H1 (cell line): ENCODE measurements around the gene LDLRAD4. TPM values are rescaled to one million over a fixed set of nuclear protein-coding genes. Genes with fewer than 3 reads are reported as not detected.

Source experiments
- CTCF ChIA-PET: fragments of 300-600 bp; sonication (Branson Sonifier 250); formaldehyde crosslinking; loops from one replicate; lab custom pipeline; 2021; ENCODE audit not compliant: partially characterized antibody; lab: Charles Lee
- POLR2A ChIA-PET: fragments of 300-600 bp; sonication (Branson Sonifier 250); formaldehyde crosslinking; loops from one replicate; lab custom pipeline; 2021; ENCODE audit warnings: inconsistent platforms; ENCODE audit not compliant: partially characterized antibody; lab: Charles Lee
- DNase-seq, 2 experiments: peaks; one replicate each; pipeline versions ENCODE4 v3.0.0 to v3.0.0-alpha.2; 2010 to 2022; ENCODE audit warnings: low spot score in 2 of 2, low read depth in 1 of 2, mixed read lengths in 1 of 2
- FAIRE-seq: peaks from 2 replicates; lab custom pipeline; 2011; peaks lifted over from hg19 to GRCh38; lab: Jason Lieb, UNC
- H2AFZ ChIP-seq: 2 replicates; pipeline ENCODE4 v1.8.1; 2012; ENCODE audit warnings: low read length, inconsistent platforms
- H2AK5ac ChIP-seq: 2 replicates; pipeline ENCODE4 v1.6.1; 2013; ENCODE audit warnings: low read depth, low read length
- H2BK120ac ChIP-seq: replicated peaks from 2 replicates; pipeline ENCODE3; 2013; ENCODE audit warnings: low read depth, low read length, inconsistent platforms
- H2BK12ac ChIP-seq: 2 replicates; pipeline ENCODE4 v1.6.1; 2013; ENCODE audit warnings: low read depth, low read length
- H2BK15ac ChIP-seq: 2 replicates; pipeline ENCODE4 v1.6.1; 2013; ENCODE audit warnings: low read length
- H2BK20ac ChIP-seq: 2 replicates; pipeline ENCODE4 v1.6.1; 2013; ENCODE audit warnings: low read length
- H2BK5ac ChIP-seq: 2 replicates; pipeline ENCODE4 v1.6.1; 2013; ENCODE audit warnings: low read depth, low read length
- H3K14ac ChIP-seq: 2 replicates; pipeline ENCODE4 v1.6.1; 2013; ENCODE audit warnings: inconsistent platforms; ENCODE audit not compliant: insufficient read length
- H3K18ac ChIP-seq: 2 replicates; pipeline ENCODE4 v1.6.1; 2013; ENCODE audit warnings: low read length; ENCODE audit errors: extremely low read depth
- H3K23ac ChIP-seq: 2 replicates; pipeline ENCODE4 v1.6.1; 2013; ENCODE audit warnings: inconsistent platforms; ENCODE audit not compliant: insufficient read length
- H3K23me2 ChIP-seq: 2 replicates; pipeline ENCODE4 v1.6.1; 2013; ENCODE audit warnings: low read depth, low read length
- H3K27ac ChIP-seq: 2 replicates; pipeline ENCODE4 v1.6.1; 2011; ENCODE audit warnings: low read depth, low read length, inconsistent platforms
- H3K27me3 ChIP-seq, 4 experiments: replicated peaks in 1 of 4; 1 replicate in 1 of 4; 2 replicates in 3 of 4; pipeline versions ENCODE4 v1.6.1 to v1.8.1; 2011 to 2013; ENCODE audit warnings: low read length in 3 of 4, mild to moderate bottlenecking in 3 of 4, inconsistent platforms in 2 of 4, mixed read lengths in 2 of 4, moderate library complexity in 1 of 4; ENCODE audit not compliant: control insufficient read depth in 3 of 4, insufficient read depth in 3 of 4; ENCODE audit errors: extremely low read depth in 1 of 4
- H3K36me3 ChIP-seq, 4 experiments: 2 replicates each; pipeline versions ENCODE4 v1.6.1 to v1.8.1; 2011 to 2013; ENCODE audit warnings: mild to moderate bottlenecking in 4 of 4, low read length in 3 of 4, moderate library complexity in 2 of 4, control low read depth in 1 of 4, inconsistent platforms in 1 of 4; ENCODE audit not compliant: insufficient read depth in 4 of 4, control insufficient read depth in 2 of 4
- H3K4ac ChIP-seq: replicated peaks from 2 replicates; pipeline ENCODE3; 2013; ENCODE audit warnings: low read length, low read depth, mixed read lengths, inconsistent platforms; ENCODE audit not compliant: insufficient read length
- H3K4me1 ChIP-seq, 4 experiments: replicated peaks in 1 of 4; 1 replicate in 1 of 4; 2 replicates in 3 of 4; pipeline versions ENCODE4 v1.6.1 to v1.8.1; 2011 to 2013; ENCODE audit warnings: low read length in 3 of 4, inconsistent platforms in 2 of 4, mixed read lengths in 1 of 4; ENCODE audit not compliant: insufficient read depth in 4 of 4, control insufficient read depth in 3 of 4
- H3K4me2 ChIP-seq, 2 experiments: 2 replicates each; pipeline versions ENCODE4 v1.6.1 to v1.8.1; 2011 to 2013; ENCODE audit warnings: low read depth in 2 of 2, low read length in 2 of 2, control low read depth in 1 of 2, inconsistent platforms in 1 of 2, mild to moderate bottlenecking in 1 of 2; ENCODE audit not compliant: insufficient read depth in 1 of 2
- H3K4me3 ChIP-seq, 4 experiments: fragments of 200-600, 300-600 bp in 1 of 4; sonication (generic), shearing (Covaris generic), sonication (Bioruptor Twin) in 1 of 4; 2 replicates each; pipeline versions ENCODE4 v1.5.1 to v1.8.1; 2011 to 2016; ENCODE audit warnings: low read length in 4 of 4, low read depth in 3 of 4, control low read depth in 2 of 4, inconsistent platforms in 2 of 4, mild to moderate bottlenecking in 2 of 4, mixed read lengths in 1 of 4, moderate library complexity in 1 of 4; ENCODE audit not compliant: insufficient read depth in 2 of 4; ENCODE audit errors: extremely low read depth in 1 of 4
- H3K56ac ChIP-seq: replicated peaks from 2 replicates; pipeline ENCODE3; 2013; ENCODE audit warnings: low read depth, mild to moderate bottlenecking, mixed read lengths, low read length, inconsistent platforms; ENCODE audit not compliant: insufficient read length
- H3K79me1 ChIP-seq: 2 replicates; pipeline ENCODE4 v1.6.1; 2013; ENCODE audit warnings: low read depth, low read length, control low read depth
- H3K79me2 ChIP-seq, 2 experiments: 2 replicates each; pipeline versions ENCODE4 v1.6.1 to v1.8.1; 2012 to 2013; ENCODE audit warnings: low read length in 2 of 2, mild to moderate bottlenecking in 2 of 2, inconsistent platforms in 1 of 2; ENCODE audit not compliant: insufficient read depth in 2 of 2, control insufficient read depth in 1 of 2
- H3K9ac ChIP-seq, 4 experiments: replicated peaks in 1 of 4; 1 replicate in 1 of 4; 2 replicates in 3 of 4; pipeline versions ENCODE4 v1.6.1 to v1.8.1; 2011 to 2013; ENCODE audit warnings: low read depth in 3 of 4, low read length in 3 of 4, control low read depth in 2 of 4, mild to moderate bottlenecking in 2 of 4, moderate library complexity in 2 of 4, inconsistent platforms in 1 of 4; ENCODE audit errors: extremely low read depth in 1 of 4
- H3K9me3 ChIP-seq, 2 experiments: 2 replicates each; pipeline versions ENCODE4 v1.6.1 to v1.8.1; 2012 to 2013; ENCODE audit warnings: mild to moderate bottlenecking in 2 of 2, moderate library complexity in 2 of 2, control low read depth in 1 of 2, inconsistent platforms in 1 of 2, low read depth in 1 of 2, low read length in 1 of 2, mixed read lengths in 1 of 2; ENCODE audit not compliant: insufficient read depth in 2 of 2
- H4K20me1 ChIP-seq, 2 experiments: replicated peaks in 1 of 2; 2 replicates each; pipeline versions ENCODE3 to v1.8.1; 2011 to 2013; ENCODE audit warnings: inconsistent platforms in 2 of 2, low read length in 2 of 2, mild to moderate bottlenecking in 1 of 2; ENCODE audit not compliant: insufficient read depth in 2 of 2, control insufficient read depth in 1 of 2
- H4K5ac ChIP-seq: 2 replicates; pipeline ENCODE4 v1.6.1; 2013; ENCODE audit warnings: low read length, low read depth, mixed read lengths, inconsistent platforms; ENCODE audit not compliant: insufficient read length
- H4K8ac ChIP-seq: 2 replicates; pipeline ENCODE4 v1.8.0; 2013; ENCODE audit warnings: mild to moderate bottlenecking, moderate library complexity, low read length, inconsistent platforms; ENCODE audit not compliant: insufficient read depth; ENCODE audit errors: extremely low read depth
- H4K91ac ChIP-seq: replicated peaks from 2 replicates; pipeline ENCODE3; 2013; ENCODE audit warnings: low read length, mixed read lengths, inconsistent platforms; ENCODE audit not compliant: insufficient read length
- CBX8 ChIP-seq: fragments of 300-800, 300-1000 bp; sonication (generic); IDR thresholded peaks from 2 replicates; pipeline ENCODE4 v1.7.1; 2016; ENCODE audit warnings: low read depth, low read length, borderline replicate concordance
- CEBPB ChIP-seq: IDR thresholded peaks from 2 replicates; pipeline ENCODE4 v1.6.1; 2012; ENCODE audit warnings: low read depth, low read length
- NRF1 ChIP-seq: IDR thresholded peaks from 2 replicates; pipeline ENCODE4 v1.6.1; 2011; ENCODE audit warnings: mild to moderate bottlenecking, low read depth, low read length, improper control_type of control experiment
- PHF8 ChIP-seq: fragments of 200-600 bp; sonication (generic); conservative IDR thresholded peaks from 2 replicates; pipeline ENCODE4 v1.7.1; 2012; ENCODE audit warnings: low read depth, mild to moderate bottlenecking, inconsistent platforms, low read length, moderate library complexity
- TEAD4 ChIP-seq: IDR thresholded peaks from 2 replicates; pipeline ENCODE4 v1.6.1; 2012; ENCODE audit warnings: low read depth, low read length, inconsistent platforms, mixed read lengths
- USF2 ChIP-seq: IDR thresholded peaks from 2 replicates; pipeline ENCODE4 v1.6.1; 2011; ENCODE audit warnings: low read length, improper control_type of control experiment
- WGBS, 2 experiments: shearing (Covaris generic) in 1 of 2; methylation state at CpG; one replicate each; pipeline versions ENCODE4 v1.1.6 to v1.1.7; 2013 to 2015; ENCODE audit warnings: low lambda C conversion rate in 2 of 2, mixed read lengths in 2 of 2, inconsistent platforms in 1 of 2, low coverage in 1 of 2, missing lambda C conversion rate in 1 of 2; ENCODE audit not compliant: insufficient replicate concordance in 2 of 2, insufficient coverage in 1 of 2, insufficient read length in 1 of 2; ENCODE audit errors: extremely low coverage in 1 of 2, missing lambda C conversion rate in 1 of 2; 5-methylcytosine and 5-hydroxymethylcytosine counted together
- polyA plus RNA-seq, 7 experiments: library from polyadenylated mRNA; depleted of rRNA in 3 of 7; stranded (reverse) in 5 of 7; unstranded in 2 of 7; fragments of >200 nt in 5 of 7; fragments of 200-250 nt in 2 of 7; gene quantifications; 1 replicate in 5 of 7; 2 replicates in 1 of 7; 4 replicates in 1 of 7; pipeline versions ENCODE4 v1.2.1 to v1.2.3, GENCODE V29; 2011 to 2013; ENCODE audit warnings: missing spikeins in 2 of 7, mixed read lengths in 2 of 7
- total RNA-seq: library from RNA; stranded (reverse); fragmentation: NEBNext Ultra II Directional; extraction: Animal tissue kit (Norgen Biotek cat#: 25700); gene quantifications from 2 replicates; pipeline ENCODE4 v1.2.1, GENCODE V29; 2021
- TF ChIP-seq, protein P1 (sequence below): IDR thresholded peaks from 2 replicates; pipeline ENCODE4 v1.6.1; 2012; ENCODE audit warnings: inconsistent platforms

Gene LDLRAD4
- total and polyA plus RNA-seq, 2 of the 8 experiments (the other 6 are each of a cell fraction or from before 2014, with no cell fraction given), result 0.77 to 1.4 TPM

- Histone ChIP-seq H3K56ac (no peak overlapping the region), H3K4me3 (no peak overlapping the region), H3K18ac (no peak overlapping the region; the same call in 1 of the 2 replicates), H4K8ac (no peak overlapping the region), H2BK15ac (no peak overlapping the region), H2AK5ac (no peak overlapping the region), H2BK120ac (no peak overlapping the region), H2BK5ac (no peak overlapping the region), H2BK20ac (no peak overlapping the region), H4K20me1 (no peaks in the 10 kb centered on the region), H3K23ac (no peak overlapping the region), H3K27me3 (no peaks in the 10 kb centered on the region), H3K4me2 (no peak overlapping the region), H3K4me1 (no peaks in the 10 kb centered on the region), H4K91ac (no peak overlapping the region), H3K79me2 (no peaks in the 10 kb centered on the region), H3K27ac (no peak overlapping the region), H3K4ac (no peak overlapping the region), H2AFZ (no peak overlapping the region), H3K9ac (no peak overlapping the region), H4K5ac (no peak overlapping the region), H3K36me3 (no peaks in the 10 kb centered on the region), H3K14ac (no peak overlapping the region), H3K23me2 (no peaks in the 10 kb centered on the region), H2BK12ac (no peak overlapping the region), H3K9me3 (no peaks in the 10 kb centered on the region), H3K79me1 (no peaks in the 10 kb centered on the region)
- CTCF ChIA-PET, result interaction anchor here (1.1 to 1.2 kb wide), 2 partner anchors 8 to 16 kb away, joined by 4 to 5 read pairs; no protein-coding TSS in a partner anchor
- no peak for FAIRE-seq
- 88% methylated on average over 5 of the region's 5 CpGs; no CpG with 5 or more reads in 1 of the 2 experiments for WGBS, 2 experiments
- no peak for TF ChIP-seq NRF1
- no peak for TF ChIP-seq CEBPB
- TF ChIP-seq USF2, result no peak
- TF ChIP-seq PHF8, result no peak
- no peak for TF ChIP-seq TEAD4
- no peak for TF ChIP-seq CBX8
- TF ChIP-seq, protein P1, sequence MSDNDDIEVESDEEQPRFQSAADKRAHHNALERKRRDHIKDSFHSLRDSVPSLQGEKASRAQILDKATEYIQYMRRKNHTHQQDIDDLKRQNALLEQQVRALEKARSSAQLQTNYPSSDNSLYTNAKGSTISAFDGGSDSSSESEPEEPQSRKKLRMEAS, result no peak
- no peak for DNase-seq
- POLR2A ChIA-PET, result no interaction called here
Measured at GRCh38 chr18:13520741-13521140, 302.2 kb downstream of the LDLRAD4 start.
